Activated CD4-positive, CD25-positive, alpha-beta regulatory T cell treated with anti-CD3 and anti-CD28 coated beads, Interleukin-2, amount 50 U/mL, for 24 hours (primary cell): ENCODE results near the gene BOLA1.
"Not testable (repeated sequence)": the region's sequence is repeated elsewhere in the genome, so short reads cannot be mapped to it uniquely, and the experiment has no call there.

Source experiments
- ATAC-seq, 2 donors: fragments of 150-1000 bp; cut with Tn5 transposase; one replicate each; pipeline ENCODE4 v1.10.0; 2021; ENCODE audit warnings: mild to moderate bottlenecking in 1 of 2, moderate library complexity in 1 of 2

Gene BOLA1

DNA sequence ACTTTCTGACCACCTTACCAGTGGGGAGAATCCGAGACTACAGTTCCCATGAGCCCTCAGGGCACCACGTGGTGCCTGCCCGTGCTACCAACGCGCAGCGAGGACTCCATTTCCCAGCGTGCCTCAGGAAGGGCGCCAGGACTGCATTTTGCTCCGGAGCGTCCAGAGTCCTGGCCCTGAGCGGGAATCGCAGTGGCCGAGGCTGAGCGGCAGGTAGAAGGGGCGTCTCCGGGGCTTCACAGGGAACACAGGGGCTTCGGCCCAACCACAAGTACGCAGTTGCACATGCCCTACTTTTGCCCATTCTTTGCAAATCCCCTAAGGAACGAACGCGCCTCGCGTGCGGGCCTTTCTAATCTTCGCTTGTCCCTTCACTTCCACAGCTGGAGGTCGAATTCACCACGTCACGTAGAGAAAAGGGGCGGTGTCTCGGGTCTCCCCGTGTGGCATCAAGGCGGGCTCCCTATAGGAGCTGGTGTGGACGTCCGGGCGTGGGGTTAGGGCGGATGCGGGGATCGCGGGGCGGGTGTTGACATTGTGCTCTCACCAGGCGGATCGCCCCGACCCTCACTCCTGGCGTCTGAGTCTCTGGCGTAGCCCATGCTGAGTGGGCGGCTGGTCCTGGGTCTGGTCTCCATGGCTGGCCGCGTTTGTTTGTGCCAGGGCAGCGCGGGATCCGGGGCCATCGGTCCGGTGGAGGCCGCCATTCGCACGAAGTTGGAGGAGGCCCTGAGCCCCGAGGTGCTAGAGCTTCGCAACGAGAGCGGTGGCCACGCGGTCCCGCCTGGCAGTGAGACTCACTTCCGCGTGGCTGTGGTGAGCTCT lies at the start of gene BOLA1:
Gene BOLA1 (plus strand): TSS at position 109 of the 825 bp plus-strand sequence. CDS start 492 bp downstream, at position 601.
- peak; percentile 99 to 100 for ATAC-seq

GRCh38 chr1:149849947-149850360 lies 49.4 kb upstream of the BOLA1 start:
- ATAC-seq, result no peak

DNA sequence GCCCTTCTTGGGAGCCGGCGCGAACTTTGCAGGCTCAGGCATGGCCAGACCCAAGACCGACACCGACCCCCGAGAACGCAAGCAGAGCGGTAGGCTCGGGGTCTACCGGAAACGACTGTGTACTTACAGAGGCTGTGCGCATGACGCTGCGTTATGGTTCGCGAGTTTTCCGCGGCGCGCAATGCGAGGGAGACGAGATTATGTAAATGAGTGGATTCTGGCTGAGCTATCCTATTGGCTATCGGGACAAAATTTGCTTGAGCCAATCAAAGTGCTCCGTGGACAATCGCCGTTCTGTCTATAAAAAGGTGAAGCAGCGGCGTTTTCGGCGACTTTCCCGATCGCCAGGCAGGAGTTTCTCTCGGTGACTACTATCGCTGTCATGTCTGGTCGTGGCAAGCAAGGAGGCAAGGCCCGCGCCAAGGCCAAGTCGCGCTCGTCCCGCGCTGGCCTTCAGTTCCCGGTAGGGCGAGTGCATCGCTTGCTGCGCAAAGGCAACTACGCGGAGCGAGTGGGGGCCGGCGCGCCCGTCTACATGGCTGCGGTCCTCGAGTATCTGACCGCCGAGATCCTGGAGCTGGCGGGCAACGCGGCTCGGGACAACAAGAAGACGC lies 48.5 kb upstream of the BOLA1 start:
- ATAC-seq, result peak; percentile 77 to 79

DNA sequence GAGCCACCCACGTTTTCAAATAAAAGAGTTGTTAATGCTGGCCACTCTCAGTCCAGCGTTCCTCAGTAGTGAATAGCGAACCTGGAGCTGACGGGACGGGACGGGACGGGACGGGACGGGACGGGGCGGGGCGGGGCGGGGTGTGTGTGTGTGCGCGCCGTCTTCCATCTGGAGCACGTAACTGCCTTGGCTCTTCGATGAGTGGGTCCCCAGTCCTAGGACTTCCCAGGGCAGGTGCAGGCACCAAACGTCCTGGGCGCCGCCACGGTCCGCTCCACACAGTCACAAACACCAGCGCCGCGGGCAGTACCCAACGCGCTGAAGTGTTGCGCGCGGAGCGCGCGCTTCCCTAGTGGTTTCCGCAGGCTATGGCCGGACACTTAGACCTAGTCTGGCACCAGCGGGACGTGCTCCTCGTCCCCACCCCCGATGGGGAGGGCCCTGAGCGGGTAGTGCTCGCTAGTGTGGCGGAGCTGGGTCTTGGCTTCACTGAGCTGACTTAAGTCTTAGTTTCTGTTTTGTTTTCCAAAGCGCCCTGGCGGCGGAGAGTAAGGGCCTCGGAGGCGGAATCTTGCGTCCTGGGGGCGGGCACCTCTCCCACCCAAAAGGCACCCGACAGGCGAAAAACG lies 47.7 kb upstream of the BOLA1 start:
- ATAC-seq, result peak; percentile 64 to 65

- ATAC-seq, result peak; percentile 10 to 22
Measured at GRCh38 chr1:149852263-149852662, 47.1 kb upstream of the BOLA1 start.

GRCh38 chr1:149860271-149860670 lies 39.1 kb upstream of the BOLA1 start:
- peak; percentile 34 to 45 for ATAC-seq

DNA sequence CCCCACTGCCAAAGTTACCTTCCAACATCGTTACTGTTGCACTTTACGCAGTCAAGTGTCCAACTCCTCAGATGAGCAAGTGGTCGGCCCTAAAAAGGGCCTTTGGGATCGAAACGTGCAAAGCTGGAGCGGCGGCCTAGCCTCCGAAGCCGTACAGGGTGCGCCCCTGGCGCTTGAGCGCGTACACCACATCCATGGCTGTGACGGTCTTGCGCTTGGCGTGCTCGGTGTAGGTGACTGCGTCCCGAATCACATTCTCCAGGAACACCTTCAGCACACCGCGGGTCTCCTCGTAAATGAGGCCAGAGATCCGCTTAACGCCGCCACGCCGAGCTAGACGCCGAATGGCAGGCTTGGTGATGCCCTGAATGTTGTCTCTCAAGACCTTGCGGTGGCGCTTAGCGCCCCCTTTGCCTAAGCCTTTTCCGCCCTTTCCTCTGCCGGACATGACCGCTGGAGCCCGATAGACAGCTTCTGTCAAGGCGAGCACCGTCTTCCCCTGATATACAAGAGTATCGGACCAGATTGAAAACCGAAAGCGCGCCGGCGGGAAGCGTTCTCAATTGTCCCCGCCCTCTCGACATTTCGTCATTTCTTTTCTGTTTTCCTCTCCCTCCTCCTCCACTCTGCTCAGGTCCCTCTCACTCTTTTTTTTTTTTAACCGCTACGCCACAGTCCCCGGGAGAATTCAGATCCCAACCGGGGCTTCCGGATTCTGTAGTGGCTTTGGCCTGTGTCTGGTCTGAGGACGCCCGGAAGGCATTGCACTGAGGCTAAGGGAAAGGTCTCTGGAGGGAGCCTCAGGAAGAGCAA lies 38.5 kb upstream of the BOLA1 start:
- peak; percentile 85 to 87 for ATAC-seq

DNA sequence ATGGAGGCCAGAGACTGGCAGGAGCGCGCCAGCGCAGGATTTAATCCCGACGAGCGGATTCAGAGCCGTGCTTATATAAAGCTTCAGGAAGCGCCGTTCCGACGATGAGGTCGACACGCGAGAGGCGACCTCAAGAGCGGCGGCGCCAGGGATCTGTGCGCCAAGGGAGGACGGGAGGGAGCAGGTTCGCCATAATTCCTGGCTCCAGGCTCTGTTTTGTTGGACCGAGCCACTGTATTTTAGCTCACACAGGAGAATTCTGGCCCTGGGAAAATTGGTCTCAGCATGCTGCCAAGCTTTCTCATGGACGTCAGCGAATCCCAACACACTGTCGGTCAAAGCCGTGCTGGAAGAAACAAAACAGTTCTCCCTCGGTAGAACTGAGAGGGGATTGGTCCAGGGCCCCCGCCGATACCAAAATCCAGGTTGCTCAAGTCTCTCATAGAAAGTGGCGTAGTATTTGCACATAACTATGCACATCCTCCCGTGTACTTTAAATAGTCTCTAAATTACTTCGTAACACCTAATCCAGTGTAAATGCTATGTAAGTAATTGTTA lies 37.8 kb upstream of the BOLA1 start:
- not testable (repeated sequence) for ATAC-seq

- not testable (repeated sequence) for ATAC-seq
Measured at GRCh38 chr1:149866887-149867286, 32.5 kb upstream of the BOLA1 start.

DNA sequence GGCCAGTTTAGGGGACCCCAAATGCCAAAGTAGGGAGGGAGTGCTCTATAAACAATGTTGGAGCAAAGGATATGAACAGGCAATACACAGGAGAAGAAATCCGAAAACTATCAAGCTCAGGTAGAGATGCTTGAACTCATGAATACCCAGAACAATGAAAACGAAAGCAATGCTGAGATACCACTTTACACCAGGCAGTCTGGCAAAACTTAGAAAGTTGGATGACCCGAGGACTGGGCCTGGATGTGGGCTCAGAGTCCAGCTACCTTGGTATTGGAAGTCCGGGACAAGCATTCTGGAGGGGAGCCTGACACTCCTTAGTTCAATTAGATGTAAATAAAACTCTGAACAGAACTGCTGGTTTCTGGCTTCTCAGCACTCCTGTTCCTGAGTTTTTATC lies 26.3 kb upstream of the BOLA1 start:
- ATAC-seq, result not testable (repeated sequence)

DNA sequence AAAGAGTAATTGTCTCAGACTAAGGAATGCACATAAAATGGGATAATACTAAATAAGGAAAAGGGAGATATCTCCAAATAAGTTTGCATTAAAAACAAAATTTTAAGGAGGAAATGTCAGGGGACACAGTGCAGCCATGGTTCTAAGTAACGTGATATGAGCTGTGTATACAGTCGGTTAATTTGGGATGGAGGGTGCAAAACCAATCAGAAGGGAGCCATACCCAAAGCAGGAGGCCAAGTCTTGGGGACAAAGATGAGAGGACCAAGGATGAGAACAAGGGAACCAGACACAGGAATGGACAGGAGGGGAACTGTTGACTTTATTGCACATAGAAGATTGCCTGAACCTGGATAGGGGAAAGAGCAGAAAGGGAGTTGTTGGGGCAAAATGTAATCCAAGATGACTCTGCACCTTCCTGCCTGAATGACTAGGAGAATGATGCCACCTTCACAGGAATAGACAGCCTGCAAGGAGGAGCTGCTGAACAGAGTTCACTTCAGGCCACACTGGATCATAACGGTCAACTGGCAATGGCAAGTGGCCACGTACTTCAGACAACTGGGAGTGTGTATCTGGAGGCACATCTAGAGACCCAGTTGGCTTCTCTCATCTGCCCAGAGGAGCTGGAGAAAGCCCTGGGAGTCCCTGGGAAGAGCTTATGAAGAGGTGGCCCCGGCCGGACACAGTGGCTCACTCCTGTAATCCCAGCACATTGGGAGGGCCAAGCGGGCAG lies 22.0 kb upstream of the BOLA1 start:
- ATAC-seq, result no peak

GRCh38 chr1:149879556-149879955 lies 19.8 kb upstream of the BOLA1 start:
- peak in 1 of 2 donors; percentile 32 for ATAC-seq

DNA sequence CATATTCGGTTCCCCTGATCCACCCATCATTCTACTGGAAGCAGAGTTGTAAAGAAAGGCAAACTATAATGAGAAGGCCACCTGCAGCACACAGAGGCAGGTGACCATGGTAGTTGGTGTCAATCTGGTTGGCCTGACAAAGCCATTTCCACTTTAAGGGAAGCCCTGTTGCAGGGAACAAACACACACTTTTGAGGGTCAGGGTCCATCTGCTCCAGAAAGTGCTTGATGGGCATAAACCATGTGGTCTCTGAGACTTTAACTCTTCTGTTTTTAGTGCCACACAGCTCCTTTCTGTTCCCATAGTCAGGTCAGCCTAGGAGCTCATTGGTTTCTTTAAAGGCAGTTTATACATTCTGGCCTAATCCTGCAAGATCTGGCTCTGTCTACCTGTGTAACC lies 17.5 kb upstream of the BOLA1 start:
- no peak for ATAC-seq

- no peak for ATAC-seq
Measured at GRCh38 chr1:149883598-149884247, 15.6 kb upstream of the BOLA1 start.

- ATAC-seq, result no peak
Measured at GRCh38 chr1:149884433-149885338, 14.7 kb upstream of the BOLA1 start.

DNA sequence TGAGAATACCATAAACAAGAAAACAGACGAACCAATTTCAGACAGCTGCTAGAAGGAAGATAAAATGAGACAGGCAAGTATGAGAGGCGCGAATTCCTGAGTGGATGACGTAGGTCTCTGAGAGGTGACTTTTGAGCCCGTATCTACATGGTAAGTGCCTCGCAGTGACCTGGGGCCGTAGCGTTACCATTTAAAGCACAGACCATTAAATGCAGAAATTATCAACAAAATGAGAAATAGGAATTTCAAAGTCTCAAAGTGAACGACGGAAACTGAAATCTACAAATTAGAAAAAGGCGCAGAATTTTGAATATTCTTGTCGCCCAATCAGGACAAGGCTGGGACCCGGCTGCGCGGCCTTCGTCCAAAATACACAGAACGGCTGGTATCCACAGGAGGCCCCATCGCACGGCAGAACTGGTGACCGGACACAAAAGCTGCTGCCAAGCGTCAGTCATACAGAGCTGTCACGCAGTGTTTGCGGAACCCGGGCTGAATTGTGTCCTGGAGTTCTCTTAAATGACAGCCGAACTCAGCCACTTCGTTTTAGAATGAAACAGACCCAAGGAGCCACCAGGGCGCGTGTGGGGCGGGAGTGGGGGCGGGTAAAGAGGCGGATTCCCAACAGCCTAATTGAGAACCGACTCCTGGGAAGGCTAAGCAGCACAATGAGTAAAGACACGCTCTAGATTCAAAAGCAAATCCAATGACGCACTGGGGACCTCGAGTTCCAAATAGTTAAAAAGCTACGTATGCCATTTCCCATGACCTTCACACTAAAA lies 13.8 kb upstream of the BOLA1 start:
- ATAC-seq, result no peak

- not testable (repeated sequence) for ATAC-seq
Measured at GRCh38 chr1:149886121-149886395, 13.3 kb upstream of the BOLA1 start.

DNA sequence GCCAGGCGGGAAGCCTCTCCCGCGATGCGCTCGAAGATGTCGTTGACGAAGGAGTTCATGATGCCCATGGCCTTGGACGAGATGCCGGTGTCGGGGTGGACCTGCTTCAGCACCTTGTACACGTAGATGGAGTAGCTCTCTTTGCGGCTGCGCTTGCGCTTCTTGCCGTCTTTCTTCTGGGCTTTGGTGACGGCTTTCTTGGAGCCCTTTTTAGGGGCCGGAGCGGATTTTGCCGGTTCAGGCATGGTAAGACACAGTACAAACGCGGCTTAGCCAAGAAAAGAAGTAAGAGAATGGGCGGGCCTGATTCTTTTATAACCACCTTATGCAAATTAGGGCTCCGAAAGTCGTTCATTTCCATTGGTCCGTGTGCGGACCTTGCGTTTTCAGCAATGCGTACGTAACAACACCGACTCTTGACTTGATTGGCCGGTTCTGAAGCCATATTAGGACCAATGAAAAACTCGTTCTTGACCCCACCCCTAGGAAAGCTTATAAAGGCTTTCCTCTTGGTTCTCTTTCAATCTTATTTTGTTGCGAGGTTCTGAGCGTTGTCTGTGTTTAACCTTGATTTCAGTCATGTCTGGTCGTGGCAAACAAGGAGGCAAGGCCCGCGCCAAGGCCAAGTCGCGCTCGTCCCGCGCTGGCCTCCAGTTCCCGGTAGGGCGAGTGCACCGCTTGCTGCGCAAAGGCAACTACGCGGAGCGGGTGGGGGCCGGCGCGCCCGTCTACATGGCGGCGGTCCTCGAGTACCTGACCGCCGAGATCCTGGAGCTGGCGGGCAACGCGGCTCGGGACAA lies 12.8 kb upstream of the BOLA1 start:
- ATAC-seq, result peak; percentile 74 to 81

- ATAC-seq, result not testable (repeated sequence)
Measured at GRCh38 chr1:149887196-149887455, 12.2 kb upstream of the BOLA1 start.
